Measurements from ENCODE around the gene NT5C2.

NT5C2 gene

DNA sequence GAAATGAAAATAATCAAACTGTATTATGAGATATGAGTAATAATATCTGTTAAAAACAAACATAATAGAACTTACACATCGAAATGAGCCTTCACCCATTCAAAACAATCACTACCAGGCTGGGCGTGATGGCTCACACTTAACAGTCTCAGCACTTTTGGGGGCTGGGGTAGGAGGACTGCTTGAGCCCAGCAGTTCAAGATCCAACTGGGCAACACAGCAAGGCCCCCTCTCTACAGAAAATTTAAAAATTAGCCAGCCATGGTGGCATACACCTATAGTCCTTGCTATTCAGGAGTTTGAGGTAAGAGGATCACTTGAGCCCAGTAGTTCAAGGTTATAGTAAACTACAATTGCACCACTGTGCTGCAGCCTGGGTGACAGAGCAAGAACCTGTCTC is 75.8 kb downstream of the NT5C2 start:
- H3K27ac ChIP-seq = peak overlapping the region in 1 of 2 donors; percentile 21
- intact Hi-C loops (cut with DNase I; ENCODE audit: low total_unique reads) = no loop called here
- no peaks in the 10 kb centered on the region for H3K27me3 ChIP-seq
- H3K4me1 ChIP-seq = peaks cover 0 to 90% (median 41%) of the 10 kb centered on the region in 4 donors
- H3K36me3 ChIP-seq = peaks cover 0 to 4% (median 0%) of the 10 kb centered on the region in 3 donors
- no peak overlapping the region for H3K4me3 ChIP-seq
- no peak for DNase-seq
- no peaks in the 10 kb centered on the region for H3K9me3 ChIP-seq
- no peak for TF ChIP-seq CTCF (IDR thresholded peaks at IDR 0.05)

DNA sequence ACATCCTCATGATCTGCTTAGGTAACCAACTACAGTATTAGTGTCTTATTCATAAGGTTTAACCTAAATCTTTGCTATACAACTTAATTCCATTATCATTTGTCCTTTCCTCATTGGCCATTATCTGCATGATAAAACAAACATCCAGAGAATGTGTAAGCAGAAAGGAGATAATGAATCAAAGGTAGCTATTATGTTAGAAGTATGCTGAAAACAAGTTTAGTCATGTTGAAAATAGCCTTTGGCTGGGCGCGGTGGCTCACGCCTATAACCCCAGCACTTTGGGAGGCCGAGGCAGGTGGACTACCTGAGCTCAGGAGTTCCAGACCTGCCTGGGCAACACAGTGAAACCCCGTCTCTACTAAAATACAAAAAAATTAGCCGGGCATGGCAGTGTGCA is 78.2 kb downstream of the NT5C2 start:
- TF ChIP-seq CTCF (IDR thresholded peaks at IDR 0.05) = no peak
- H3K9me3 ChIP-seq = no peaks in the 10 kb centered on the region
- DNase-seq = no peak
- intact Hi-C loops (cut with DNase I; ENCODE audit: low total_unique reads) = no loop called here
- peaks cover 0 to 90% (median 40%) of the 10 kb centered on the region in 4 donors for H3K4me1 ChIP-seq
- H3K4me3 ChIP-seq = no peak overlapping the region
- peak overlapping the region in 1 of 2 donors; percentile 4 for H3K27ac ChIP-seq
- peaks cover 0 to 4% (median 0%) of the 10 kb centered on the region in 3 donors for H3K36me3 ChIP-seq
- no peaks in the 10 kb centered on the region for H3K27me3 ChIP-seq

DNA sequence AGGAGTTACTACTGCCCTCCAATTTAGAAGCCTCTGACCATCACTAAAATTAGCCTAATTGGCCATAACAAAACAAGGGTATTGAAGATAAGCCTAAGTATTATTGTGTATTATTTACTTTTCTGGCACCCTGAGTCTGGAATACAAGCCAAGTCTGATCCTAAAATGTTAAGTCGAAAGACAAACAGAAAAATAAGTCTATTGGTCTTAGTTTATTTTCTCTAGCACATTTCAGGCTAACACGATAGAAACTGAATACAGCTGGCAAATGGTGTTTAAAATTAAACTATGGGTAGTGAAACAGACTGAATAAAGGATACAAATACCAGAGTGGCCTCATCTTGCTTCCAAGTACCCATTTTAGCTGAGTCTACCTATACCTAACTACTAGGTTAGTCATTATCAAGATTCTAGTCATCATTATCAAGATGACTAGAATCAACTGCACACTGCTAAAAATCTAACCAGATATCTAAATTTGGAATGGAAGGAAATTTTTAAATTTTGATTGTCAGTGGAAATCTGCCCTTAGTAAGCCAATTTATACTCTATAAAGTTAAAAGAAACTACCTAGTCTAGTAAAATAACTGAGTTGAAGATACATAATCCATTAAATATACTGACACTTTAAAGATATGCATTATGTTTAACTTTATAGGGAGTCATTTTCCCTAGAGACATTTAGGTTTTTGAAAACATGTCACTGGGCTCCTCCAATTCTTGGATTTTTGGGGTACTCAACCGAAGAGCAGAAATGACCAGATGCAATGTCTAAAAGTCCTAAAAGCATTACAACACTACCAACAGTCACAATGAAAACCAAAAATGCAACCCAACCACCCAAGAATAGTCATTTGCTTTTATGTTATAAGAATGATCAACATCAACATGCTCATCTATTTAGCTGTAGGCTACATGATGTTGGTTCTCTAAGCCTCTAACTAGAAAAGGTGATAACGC is 80.9 kb downstream of the NT5C2 start:
- no peak for DNase-seq
- H3K27ac ChIP-seq = peak overlapping the region; percentile 70 to 76
- peaks cover 0 to 11% (median 0%) of the 10 kb centered on the region in 3 donors for H3K36me3 ChIP-seq
- H3K27me3 ChIP-seq = no peaks in the 10 kb centered on the region
- H3K4me3 ChIP-seq = no peak overlapping the region
- no peak for TF ChIP-seq CTCF (IDR thresholded peaks at IDR 0.05)
- H3K9me3 ChIP-seq = no peaks in the 10 kb centered on the region
- intact Hi-C loops (cut with DNase I; ENCODE audit: low total_unique reads) = no loop called here
- peaks cover 0 to 92% (median 38%) of the 10 kb centered on the region in 4 donors for H3K4me1 ChIP-seq

GRCh38 chr10:103111031-103111917 is 81.8 kb downstream of the NT5C2 start:
- Histone ChIP-seq H3K36me3 (peaks cover 0 to 11% (median 0%) of the 10 kb centered on the region in 3 donors), H3K4me1 (peaks cover 0 to 92% (median 36%) of the 10 kb centered on the region in 4 donors), H3K27me3 (no peaks in the 10 kb centered on the region), H3K27ac (peak overlapping the region; percentile 70 to 76), H3K9me3 (no peaks in the 10 kb centered on the region), H3K4me3 (peak overlapping the region in 1 of 2 donors; percentile 8)
- DNase-seq = no peak
- no peak for TF ChIP-seq CTCF (IDR thresholded peaks at IDR 0.05)
- intact Hi-C loops (cut with DNase I; ENCODE audit: low total_unique reads) = no loop called here

DNA sequence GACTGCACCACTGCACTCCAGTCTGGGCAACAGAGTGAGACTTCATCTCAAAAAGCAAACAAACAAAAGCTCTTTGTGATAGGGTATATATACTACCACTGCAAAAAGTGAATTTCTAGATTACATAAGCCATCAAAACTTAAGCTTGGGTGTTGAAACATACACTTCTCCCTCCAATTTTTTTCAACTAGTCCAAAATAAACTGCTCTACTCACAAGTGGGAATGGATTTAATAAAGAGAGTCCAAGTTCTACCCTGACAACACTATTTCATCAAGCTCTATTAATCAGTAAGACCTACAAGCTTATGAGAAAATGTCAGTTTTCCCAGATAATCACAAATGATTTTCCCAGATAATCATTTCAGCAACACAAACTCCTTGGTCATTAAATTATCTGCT is 82.7 kb downstream of the NT5C2 start:
- Histone ChIP-seq H3K36me3 (peaks cover 0 to 11% (median 3%) of the 10 kb centered on the region in 3 donors), H3K27me3 (no peaks in the 10 kb centered on the region), H3K27ac (peak overlapping the region; percentile 70 to 76), H3K4me1 (peaks cover 0 to 89% (median 36%) of the 10 kb centered on the region in 4 donors), H3K4me3 (no peak overlapping the region), H3K9me3 (no peaks in the 10 kb centered on the region)
- no peak for DNase-seq
- TF ChIP-seq CTCF (IDR thresholded peaks at IDR 0.05) = no peak
- intact Hi-C loops (cut with DNase I; ENCODE audit: low total_unique reads) = no loop called here

All from tibial artery (tissue), 4 donors.